Coronary artery (tissue), 2 donors: ENCODE data around the gene CISTR.

Experiments used
- DNase-seq: peaks from one replicate; pipeline ENCODE4 v3.0.0-alpha.2; 2017; ENCODE audit warnings: low spot score
- H3K27ac ChIP-seq, 2 donors: fragments of 200-600 bp; sonication (generic); one replicate each; pipeline ENCODE4 v1.5.1; 2016 to 2019
- H3K4me3 ChIP-seq: fragments of 200-600 bp; sonication (generic); 2 replicates; pipeline ENCODE4 v1.5.1; 2016; ENCODE audit warnings: mild to moderate bottlenecking, moderate library complexity
- CTCF ChIP-seq: fragments of 200-600 bp; sonication (generic); IDR thresholded peaks from one replicate; pipeline ENCODE4 v1.5.1; 2019; ENCODE audit warnings: antibody characterized with exemption

The CISTR gene

GRCh38 chr12:53756300-53757100 lies 4.7 kb upstream of the CISTR start:
- TF ChIP-seq CTCF: no peak
- no peak overlapping the region for H3K27ac ChIP-seq
- no peak for DNase-seq
- peak overlapping the region; percentile 38 for H3K4me3 ChIP-seq

- H3K27ac ChIP-seq: no peak overlapping the region
- DNase-seq: no peak
- TF ChIP-seq CTCF: no peak
- no peak overlapping the region for H3K4me3 ChIP-seq
Measured at GRCh38 chr12:53755893-53756292, 4.1 kb upstream of the CISTR start.

GRCh38 chr12:53755451-53755891 lies 3.7 kb upstream of the CISTR start:
- no peak overlapping the region for H3K4me3 ChIP-seq
- no peak overlapping the region for H3K27ac ChIP-seq
- no peak for DNase-seq
- TF ChIP-seq CTCF: no peak

- TF ChIP-seq CTCF: no peak
- DNase-seq: no peak
- H3K4me3 ChIP-seq: no peak overlapping the region
Measured at GRCh38 chr12:53754633-53755264, 3.0 kb upstream of the CISTR start.

GRCh38 chr12:53754188-53754585 lies 2.4 kb upstream of the CISTR start:
- no peak overlapping the region for H3K4me3 ChIP-seq
- DNase-seq: no peak
- H3K27ac ChIP-seq: no peak overlapping the region
- TF ChIP-seq CTCF: no peak

More at GRCh38 chr12:53754633-53755264, 3.0 kb upstream of the CISTR start:
- no peak overlapping the region for H3K27ac ChIP-seq

GRCh38 chr12:53752621-53753020 lies 842 bp upstream of the CISTR start:
- no peak overlapping the region for H3K4me3 ChIP-seq
- no peak for DNase-seq
- TF ChIP-seq CTCF: no peak
- H3K27ac ChIP-seq: no peak overlapping the region

GRCh38 chr12:53752192-53752601 lies 418 bp upstream of the CISTR start:
- TF ChIP-seq CTCF: no peak
- DNase-seq: no peak
- H3K4me3 ChIP-seq: peak overlapping the region; percentile 78
- H3K27ac ChIP-seq: no peak overlapping the region
